GM10847 (cell line): Measurements from ENCODE around the gene SYCE1L.
A peak's percentile ranks its signal among the peaks of the same experiment; 100 is the strongest.

Source experiments
- POLR2A ChIP-seq: IDR thresholded peaks from 2 replicates; pipeline ENCODE4 v1.6.1; 2011; ENCODE audit not compliant: insufficient read length; ENCODE audit errors: extremely low read depth

The SYCE1L gene

GRCh38 chr16:77199211-77199610 is at the start of gene SYCE1L:
TSS of gene SYCE1L (plus strand) at chr16:77199408. CDS start at chr16:77199452, 44 bp downstream.
- TF ChIP-seq POLR2A, result no peak

GRCh38 chr16:77157346-77158058 is 41.7 kb upstream of the SYCE1L start:
- TF ChIP-seq POLR2A, result no peak

GRCh38 chr16:77158293-77158692 is 40.9 kb upstream of the SYCE1L start:
- no peak for TF ChIP-seq POLR2A

- no peak for TF ChIP-seq POLR2A
Observed at GRCh38 chr16:77165006-77165405, 34.2 kb upstream of the SYCE1L start.

GRCh38 chr16:77166726-77167125 is 32.5 kb upstream of the SYCE1L start:
- TF ChIP-seq POLR2A, result no peak

- no peak for TF ChIP-seq POLR2A
Observed at GRCh38 chr16:77168901-77169300, 30.3 kb upstream of the SYCE1L start.

- no peak for TF ChIP-seq POLR2A
Observed at GRCh38 chr16:77169650-77170236, 29.5 kb upstream of the SYCE1L start.

GRCh38 chr16:77170805-77171204 is 28.4 kb upstream of the SYCE1L start:
- TF ChIP-seq POLR2A, result no peak

GRCh38 chr16:77171745-77172635 is 27.2 kb upstream of the SYCE1L start:
- no peak for TF ChIP-seq POLR2A

GRCh38 chr16:77172951-77173350 is 26.3 kb upstream of the SYCE1L start:
- no peak for TF ChIP-seq POLR2A

GRCh38 chr16:77183137-77183536 is 16.1 kb upstream of the SYCE1L start:
- no peak for TF ChIP-seq POLR2A

- no peak for TF ChIP-seq POLR2A
Observed at GRCh38 chr16:77190190-77190477, 9.1 kb upstream of the SYCE1L start.

- peak; percentile 50 for TF ChIP-seq POLR2A
Observed at GRCh38 chr16:77190478-77191258, 8.5 kb upstream of the SYCE1L start, which contains the start of gene MON1B. TSS of gene MON1B (plus strand) at chr16:77191190. CDS start at chr16:77191486, 296 bp downstream.

GRCh38 chr16:77191259-77191969 is 7.8 kb upstream of the SYCE1L start:
- TF ChIP-seq POLR2A, result no peak

GRCh38 chr16:77193377-77193776 is 5.8 kb upstream of the SYCE1L start:
- no peak for TF ChIP-seq POLR2A
